Coronary artery (tissue), 2 donors: Measurements from ENCODE around the gene PARD3.
"Not testable (repeated sequence)": the region's sequence is repeated elsewhere in the genome, so short reads cannot be mapped to it uniquely, and the experiment has no call there.

Source experiments
- DNase-seq: peaks from one replicate; pipeline ENCODE4 v3.0.0-alpha.2; 2017; ENCODE audit warnings: low spot score
- H3K27ac ChIP-seq, 2 donors: fragments of 200-600 bp; sonication (generic); one replicate each; pipeline ENCODE4 v1.5.1; 2016 to 2019
- H3K4me3 ChIP-seq: fragments of 200-600 bp; sonication (generic); 2 replicates; pipeline ENCODE4 v1.5.1; 2016; ENCODE audit warnings: mild to moderate bottlenecking, moderate library complexity
- CTCF ChIP-seq: fragments of 200-600 bp; sonication (generic); IDR thresholded peaks from one replicate; pipeline ENCODE4 v1.5.1; 2019; ENCODE audit warnings: antibody characterized with exemption

Gene PARD3

DNA sequence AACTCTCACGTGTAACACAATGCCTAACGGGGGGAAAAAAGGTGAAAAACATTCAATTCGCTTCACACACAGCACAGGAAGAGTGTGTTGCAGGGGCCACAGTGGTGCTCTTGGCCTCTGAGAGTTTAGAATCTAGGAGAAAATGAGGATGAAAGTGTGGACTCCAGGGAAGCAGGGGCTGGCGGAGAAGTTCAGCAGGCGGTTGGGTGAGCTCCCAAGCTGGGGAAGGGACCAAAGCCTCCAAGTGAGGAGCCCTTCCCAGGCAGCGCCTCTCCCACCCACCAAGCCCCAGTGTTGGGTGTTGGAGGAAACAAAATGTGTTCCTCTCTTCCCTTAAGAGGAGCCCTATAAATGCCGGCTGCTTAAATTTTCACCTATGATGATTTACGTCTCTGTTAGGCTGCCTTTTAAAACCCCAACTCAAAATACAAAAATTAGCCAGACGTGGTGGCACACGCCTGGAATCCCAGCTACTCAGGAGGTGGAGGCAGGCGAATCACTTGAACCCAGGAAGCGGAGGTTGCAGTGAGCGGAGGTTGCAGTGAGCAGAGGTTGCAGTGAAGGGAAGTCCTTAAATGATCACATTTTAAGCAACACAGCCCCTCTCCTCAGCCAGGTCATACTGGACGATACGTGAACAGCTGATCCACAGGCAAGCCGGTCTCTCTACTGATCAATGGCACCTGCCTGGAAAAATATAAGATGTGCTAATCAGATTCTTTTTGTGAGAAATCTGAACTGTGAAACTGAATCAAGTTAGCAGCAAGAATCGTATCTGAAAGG, 735.2 kb downstream of the PARD3 start:
- DNase-seq: no peak
- H3K27ac ChIP-seq: peak overlapping the region in 1 of 2 donors; percentile 80
- TF ChIP-seq CTCF: no peak
- H3K4me3 ChIP-seq: no peak overlapping the region

- H3K27ac ChIP-seq: peak overlapping the region in 1 of 2 donors; percentile 80
- no peak overlapping the region for H3K4me3 ChIP-seq
- peak; percentile 86 for DNase-seq
Observed at GRCh38 chr10:34078745-34079470, 736.2 kb downstream of the PARD3 start.

DNA sequence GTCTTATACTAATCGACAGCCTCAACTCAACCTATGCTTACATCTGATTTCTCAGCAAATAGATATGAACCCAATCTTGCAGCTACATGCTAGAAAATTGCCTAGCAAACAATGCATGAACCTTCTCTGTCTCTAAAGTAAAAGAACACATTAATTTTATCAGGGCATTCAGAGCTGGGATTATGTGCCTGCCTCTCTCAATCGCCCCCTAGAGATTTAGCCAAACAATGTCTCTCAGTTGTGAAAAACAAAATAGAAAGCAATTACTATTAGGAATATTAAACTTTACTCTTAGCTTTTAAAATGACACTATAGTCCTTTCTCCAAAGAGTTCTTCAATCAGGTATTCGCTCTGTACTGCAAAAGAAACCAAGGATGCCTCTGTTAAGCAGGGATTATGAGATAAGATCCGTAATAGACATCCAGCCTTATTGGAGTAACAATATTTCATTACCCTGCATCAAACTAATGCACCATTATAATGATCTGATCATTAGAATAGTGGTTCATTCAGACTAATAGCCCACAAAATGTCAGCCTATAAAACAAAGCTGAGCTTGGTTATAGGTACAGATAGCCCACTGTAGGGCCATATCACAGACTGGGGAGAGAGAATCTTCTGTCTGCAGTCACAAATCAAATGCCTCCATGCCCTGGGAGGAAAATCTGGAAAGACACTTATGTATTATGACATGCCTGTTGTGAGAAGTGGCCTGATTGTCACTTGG, 736.9 kb downstream of the PARD3 start:
- TF ChIP-seq CTCF: no peak
- Histone ChIP-seq H3K27ac (peak overlapping the region in 1 of 2 donors; percentile 80), H3K4me3 (no peak overlapping the region)

More at GRCh38 chr10:34078745-34079470, 736.2 kb downstream of the PARD3 start:
- no peak for TF ChIP-seq CTCF

DNA sequence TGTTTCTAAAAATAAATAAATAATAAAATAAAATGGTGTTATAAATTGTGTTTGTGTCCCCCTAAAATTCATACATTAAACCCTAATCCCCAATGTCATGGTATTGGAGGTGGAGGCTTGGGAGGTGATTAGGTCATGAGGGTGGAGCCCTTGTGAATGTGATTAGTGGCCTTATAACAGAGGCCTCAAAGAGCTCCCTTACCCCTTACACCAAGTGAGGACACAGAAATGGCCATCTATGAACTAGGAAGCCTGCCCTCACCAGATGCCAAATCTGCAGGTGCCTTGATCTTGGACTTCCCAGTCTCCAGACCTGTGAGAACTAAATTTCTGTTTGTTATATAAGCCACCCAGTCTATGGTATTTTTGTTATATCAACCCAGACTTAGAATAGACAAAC, 738.7 kb downstream of the PARD3 start:
- no peak for TF ChIP-seq CTCF
- no peak for DNase-seq
- Histone ChIP-seq H3K4me3 (no peak overlapping the region), H3K27ac (no peak overlapping the region)

More for the DNA sequence above, 736.9 kb downstream of the PARD3 start:
- DNase-seq: no peak

DNA sequence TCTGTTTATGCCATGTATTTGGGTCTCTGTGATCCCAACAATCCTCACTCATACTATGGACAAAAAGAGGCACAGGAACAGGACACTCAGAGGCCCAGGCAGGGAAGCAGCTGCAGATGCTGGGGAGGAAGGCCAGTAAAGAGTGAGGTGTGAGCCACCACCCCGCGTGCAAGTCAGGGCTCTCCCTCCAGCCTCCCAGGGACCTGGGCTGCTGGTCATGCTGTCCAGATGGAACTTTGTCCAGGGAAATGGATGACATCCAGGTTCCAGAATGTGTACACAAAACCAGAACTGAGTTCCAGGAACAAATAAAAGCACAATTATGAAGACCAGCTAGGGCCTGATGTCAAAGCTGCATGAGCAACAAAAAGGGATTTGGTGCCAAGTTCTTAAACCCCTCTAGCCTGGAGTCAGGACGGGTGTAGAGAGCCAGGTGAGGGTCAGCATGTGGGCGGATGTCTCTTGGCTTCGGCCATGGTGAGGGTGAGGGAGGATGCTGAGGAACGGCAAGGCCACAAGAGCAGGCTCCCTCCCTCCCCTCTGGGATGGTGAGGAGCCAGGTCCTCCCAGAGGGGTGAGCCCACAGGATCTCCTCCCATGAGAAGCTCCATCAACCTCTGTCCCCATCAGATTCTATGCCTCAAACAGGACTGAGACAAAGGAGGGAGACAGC, 739.7 kb downstream of the PARD3 start:
- TF ChIP-seq CTCF: no peak
- DNase-seq: no peak
- no peak overlapping the region for H3K4me3 ChIP-seq
- H3K27ac ChIP-seq: peak overlapping the region in 1 of 2 donors; percentile 1

DNA sequence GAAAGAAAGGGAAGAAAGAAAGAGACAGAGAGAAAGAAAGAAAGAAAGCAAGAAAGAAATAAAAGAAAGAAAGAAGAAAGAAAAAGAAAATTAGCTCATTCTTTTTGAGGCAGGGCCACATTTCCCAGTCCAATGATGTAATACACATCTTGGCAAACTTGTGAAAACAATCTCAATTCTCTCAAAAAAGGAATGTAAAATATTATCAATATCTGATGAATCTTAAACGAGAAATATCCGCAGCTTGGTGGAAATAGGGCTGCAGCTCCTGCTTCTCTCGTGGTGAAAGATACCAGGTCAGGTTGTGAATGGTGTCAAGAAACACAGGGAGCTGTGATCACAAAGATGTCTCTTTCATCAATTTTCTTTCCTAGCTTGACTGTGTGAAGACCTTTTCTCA, 741.0 kb downstream of the PARD3 start:
- TF ChIP-seq CTCF: no peak
- H3K27ac ChIP-seq: no peak overlapping the region
- DNase-seq: no peak
- no peak overlapping the region for H3K4me3 ChIP-seq

- H3K27ac ChIP-seq, DNase-seq, H3K4me3 ChIP-seq: not testable (repeated sequence)
Observed at GRCh38 chr10:34067741-34068140, 747.4 kb downstream of the PARD3 start.
